COLO668 (cell line): Measurements from ENCODE around the gene AQP9.
A peak's percentile ranks its signal among the peaks of the same experiment; 100 is the strongest.

Experiments used
- DNase-seq: peaks from one replicate; lab custom pipeline; 2025; ENCODE audit not compliant: unreplicated experiment; lab: John Stamatoyannopoulos, UW

Gene AQP9

DNA sequence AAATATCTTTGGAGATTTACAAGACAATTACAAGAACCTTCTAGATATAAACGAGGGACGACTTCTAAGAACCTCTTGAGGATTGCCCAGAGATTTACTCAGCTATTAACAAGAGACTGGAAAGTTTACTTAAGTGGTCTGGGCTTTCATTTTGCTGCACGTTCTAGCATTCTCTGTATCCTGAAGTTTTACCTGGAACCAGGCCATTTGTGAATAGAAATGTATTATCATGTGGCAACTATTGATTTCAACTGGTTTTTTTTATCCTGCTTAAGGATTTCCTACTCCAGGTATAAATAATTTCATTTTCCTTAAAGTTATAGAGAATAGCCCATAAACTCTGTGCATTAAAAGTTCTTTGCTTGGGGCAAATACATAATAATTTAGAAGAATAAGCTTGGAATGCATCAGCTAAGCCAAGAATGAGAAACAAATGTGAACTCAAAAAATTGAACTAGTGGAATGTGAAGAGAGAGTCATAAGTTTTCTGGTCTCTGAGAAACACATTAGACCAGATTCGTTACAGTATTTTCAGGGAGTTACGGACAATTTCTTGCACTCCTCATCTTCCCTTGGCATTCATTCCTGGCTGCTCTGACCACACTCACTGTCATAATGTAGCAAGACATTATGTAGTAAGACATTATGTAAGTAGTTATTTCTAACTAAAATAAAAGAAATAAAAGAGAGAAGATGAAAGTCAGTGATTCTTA is 1.3 kb downstream of the AQP9 start:
- no peak for DNase-seq

DNA sequence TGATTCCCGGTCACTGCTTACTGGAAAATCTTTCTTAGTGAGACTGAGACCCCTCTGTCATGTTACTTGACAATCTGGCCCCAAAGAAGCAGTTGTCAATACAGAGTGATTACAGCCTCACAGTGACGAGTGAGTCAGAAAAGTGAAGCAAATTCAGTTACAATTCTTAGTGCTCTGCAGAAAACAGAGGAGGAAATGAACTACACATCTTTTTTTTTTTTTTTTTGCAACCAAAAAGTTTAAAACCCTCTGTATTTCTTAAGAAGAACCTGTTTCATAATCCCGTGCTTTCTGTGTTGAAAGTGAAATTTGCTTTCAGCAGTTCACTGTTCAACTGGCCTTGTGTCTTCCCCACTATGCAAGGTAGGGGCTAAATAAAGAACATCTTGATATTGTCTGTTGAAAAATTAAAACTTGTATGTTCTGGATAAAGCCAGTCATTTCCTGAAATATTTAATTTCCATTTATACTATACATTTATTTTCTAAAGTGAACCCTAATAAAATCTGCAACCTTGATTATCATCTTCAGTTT is 1.9 kb downstream of the AQP9 start:
- DNase-seq, result no peak

DNA sequence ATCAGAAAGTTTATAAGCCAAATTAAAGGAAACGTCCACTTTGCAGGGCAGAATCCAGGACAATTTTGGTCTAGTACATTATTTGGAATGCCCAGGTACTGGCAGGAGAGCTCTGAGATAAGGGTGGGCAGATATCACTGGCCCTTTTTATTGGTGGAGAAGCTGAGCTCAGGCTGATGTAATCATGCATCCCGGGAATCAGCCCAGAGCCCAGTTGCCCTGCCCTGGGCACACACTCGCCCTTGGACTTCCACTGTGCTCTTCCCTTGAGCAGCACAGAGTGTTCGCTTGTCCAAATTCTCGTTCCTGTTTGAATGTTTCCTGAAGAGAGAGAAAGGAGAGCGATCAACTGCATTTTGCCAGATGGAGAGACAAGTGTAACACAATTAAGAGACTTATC is 3.7 kb downstream of the AQP9 start:
- DNase-seq, result no peak

DNA sequence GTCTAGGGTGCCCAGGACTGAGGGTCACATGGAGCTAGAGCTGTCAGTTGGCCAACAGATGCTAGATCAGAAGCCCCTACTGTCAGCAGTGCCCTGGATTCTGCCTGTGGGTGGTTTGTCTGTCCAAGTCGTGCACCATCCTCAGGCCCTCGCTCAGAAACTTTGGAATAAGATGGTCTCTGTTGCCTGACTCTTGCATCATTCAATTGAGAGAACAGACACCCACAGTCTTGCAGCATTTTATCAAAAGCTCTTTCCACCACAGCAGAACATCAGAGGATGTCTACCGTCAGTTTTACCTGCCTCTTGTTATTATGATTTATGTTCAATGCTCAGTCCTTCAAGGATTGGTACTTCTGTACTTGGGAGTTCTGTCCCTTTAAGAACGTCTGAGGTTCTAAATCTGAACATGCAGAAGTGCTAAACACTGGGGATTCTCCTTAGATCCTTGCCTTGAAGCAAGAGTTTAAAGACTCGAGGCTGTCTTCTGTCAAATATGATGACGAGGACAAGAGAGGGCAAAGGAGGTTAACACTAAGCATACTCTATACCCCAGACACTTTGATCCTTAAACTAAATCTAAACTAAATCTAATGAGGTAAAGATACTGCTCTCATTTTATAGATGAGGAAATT is 4.8 kb downstream of the AQP9 start:
- DNase-seq, result no peak

DNA sequence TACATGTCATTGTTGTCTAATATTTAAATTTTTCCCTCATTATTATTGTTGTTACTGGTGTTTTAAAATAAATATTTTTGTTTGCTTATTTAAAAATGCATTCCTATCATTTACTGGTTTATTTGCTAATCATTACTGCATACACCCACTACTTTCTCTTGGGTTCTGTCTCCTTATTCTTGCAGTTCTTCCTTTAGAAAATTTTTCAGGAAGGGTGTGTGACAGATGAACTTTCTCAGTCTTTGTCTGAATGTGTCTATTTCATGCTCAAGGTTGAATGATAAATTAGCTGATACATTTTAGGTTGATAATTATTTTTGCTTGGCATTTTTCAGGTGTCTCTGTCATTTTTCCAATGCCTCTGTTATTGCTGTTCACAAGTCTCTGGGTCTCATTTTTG is 7.4 kb downstream of the AQP9 start:
- DNase-seq, result no peak

DNA sequence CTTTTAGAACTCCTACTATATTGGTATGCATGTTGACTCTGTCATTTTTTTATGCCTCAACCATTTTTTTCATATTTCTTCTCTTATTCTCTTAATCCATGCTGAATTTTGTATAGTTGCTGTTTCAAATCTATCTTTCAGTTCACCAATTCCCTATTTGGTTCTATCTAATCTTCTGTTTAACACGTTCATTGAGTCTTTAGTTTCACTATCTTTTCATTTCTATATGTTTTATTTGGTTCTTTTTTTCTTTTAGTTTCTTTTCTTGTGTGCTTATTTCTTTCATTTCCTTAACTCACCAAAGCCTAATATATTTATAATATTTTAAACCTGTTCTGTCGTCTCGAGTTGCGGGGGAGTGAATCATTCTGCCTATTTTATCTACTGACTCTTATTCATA is 8.0 kb downstream of the AQP9 start:
- no peak for DNase-seq

DNA sequence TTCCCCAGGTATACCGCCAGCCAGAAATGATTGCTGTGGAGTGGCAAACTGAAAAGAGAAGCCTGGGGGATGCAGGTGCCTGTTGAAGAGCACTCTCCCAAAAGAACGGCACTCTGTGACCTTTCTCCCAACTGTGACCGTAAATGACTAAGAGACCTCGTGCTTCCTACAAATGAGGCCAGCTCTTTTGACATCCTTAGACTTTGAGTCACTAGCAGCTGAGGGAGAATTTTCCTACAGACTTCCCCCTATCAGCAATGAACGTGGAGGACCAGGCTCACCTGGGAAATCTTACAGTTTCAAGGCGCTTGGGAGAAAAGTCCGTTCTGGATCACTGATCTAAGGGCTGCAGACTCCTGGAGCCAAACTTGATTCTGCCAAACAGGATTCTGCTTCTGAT is 8.6 kb downstream of the AQP9 start:
- DNase-seq, result peak; percentile 36

DNA sequence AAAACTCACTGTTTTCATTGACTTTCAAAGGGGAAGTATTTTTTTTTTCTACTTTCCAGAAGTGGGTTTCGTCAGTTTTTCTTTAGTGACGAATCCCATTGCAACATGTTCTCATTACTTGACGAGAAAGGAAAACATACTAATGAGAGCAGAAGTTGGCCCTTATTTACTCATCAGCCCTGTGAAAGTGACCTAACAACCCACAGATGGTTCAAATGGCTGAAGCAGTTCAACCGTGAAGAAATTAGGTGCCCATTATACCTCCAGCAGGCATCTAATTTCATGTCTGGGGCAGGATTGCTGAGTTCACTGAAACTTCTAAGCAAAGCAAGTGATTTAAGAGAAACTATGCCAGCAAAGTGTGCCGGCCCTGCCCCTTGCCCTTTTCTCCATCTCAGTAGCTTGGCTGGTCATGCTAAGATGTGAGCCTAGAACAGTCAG is 9.0 kb downstream of the AQP9 start:
- DNase-seq, result peak; percentile 39

DNA sequence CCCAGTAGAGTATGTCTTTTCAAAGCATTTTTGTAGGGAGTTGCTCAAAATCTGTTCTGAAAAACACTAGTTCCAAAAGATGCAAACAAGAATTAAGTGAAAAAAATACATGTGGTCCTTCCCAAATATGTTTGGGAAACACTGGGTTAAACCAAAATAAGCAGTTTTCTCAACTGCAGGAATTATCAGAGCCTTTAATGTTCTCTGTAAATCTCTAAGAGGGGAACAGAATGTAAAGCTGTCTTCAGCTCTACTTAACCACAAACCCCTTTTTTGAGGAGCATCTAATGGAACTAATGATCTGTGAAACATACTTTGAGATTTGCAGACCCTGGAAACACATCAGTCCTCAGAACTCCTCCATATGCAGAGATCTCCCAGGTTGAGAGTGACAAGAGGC is 9.9 kb downstream of the AQP9 start:
- DNase-seq, result no peak

DNA sequence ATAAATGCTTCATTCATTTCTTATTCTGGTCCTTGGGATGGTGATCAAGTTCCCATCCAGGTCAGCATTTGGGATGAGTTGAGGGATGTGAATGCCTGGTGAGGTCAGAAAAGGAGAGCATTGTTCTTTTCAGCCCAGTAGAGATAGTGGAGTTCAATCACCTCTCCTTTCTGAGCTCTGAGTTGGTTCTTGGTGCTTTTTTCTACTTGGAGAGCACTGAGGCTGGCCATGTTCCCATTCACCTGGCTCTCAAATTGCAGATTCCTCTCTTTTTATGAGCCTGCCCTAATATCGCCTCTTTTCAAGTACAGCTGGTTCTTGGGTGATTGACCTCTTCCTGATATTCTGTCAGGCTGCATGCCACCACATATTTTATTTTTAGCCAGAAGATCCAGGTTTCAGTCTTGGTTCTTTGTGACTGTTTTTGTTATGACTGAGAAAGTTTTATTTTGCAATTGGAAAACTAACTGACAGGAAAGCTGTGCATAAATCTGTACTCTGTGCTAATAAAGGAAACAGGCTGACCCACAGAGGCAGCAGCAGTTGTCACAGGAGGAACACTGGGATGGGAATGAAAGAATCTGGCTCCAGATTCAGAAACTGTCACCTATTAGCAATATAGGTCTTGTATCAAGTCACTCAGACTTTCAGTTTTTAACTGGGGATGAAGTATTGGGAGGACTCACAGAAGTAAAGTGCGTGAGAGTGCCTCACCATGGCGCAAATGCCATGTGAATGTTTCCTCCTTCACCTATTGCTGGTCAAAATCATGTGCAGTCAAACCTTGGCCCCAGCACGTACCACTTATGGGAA is 10.7 kb downstream of the AQP9 start:
- DNase-seq, result no peak

DNA sequence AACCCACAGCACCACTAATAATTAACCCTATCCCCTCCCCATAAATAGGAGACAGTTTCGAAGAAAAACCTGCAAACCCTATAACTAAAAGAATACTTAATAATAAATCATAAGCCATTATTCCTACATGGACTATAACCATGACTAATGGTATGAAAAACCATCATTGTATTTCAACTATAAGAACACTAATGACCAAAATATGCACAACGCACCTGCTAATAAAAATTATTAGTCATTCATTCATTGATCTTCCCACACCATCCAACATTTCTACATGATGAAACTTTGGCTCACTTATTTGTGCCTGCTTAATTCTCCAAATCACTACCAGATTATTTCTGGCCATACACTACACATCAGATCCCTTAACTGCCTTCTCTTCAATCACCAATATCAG is 16.6 kb downstream of the AQP9 start:
- DNase-seq, result no peak

DNA sequence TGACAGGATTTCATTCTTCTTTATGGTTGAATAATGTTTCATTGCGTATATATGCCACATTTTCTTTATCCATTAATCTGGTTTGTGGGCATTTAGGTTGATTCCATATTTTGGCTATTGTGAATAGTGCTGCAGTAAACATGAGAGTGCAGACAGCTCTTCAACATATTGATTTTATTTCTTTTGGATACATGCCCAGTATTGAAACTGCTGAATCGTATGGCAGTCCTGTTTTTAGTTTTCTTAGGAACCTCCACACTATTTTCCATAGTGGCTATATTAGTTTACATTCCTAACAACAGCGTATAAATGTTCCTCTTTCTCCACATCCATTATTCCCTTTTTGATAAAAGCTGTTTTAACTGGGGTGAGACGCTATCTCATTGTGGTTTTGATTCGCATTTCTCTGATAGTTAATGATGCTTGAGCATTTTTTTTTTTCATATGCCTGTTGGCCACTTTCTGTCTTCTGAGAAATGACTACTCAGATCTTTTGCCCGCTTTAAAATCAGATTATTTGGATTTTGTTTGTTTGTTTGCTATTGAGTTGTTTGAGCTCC is 21.7 kb downstream of the AQP9 start:
- no peak for DNase-seq

DNA sequence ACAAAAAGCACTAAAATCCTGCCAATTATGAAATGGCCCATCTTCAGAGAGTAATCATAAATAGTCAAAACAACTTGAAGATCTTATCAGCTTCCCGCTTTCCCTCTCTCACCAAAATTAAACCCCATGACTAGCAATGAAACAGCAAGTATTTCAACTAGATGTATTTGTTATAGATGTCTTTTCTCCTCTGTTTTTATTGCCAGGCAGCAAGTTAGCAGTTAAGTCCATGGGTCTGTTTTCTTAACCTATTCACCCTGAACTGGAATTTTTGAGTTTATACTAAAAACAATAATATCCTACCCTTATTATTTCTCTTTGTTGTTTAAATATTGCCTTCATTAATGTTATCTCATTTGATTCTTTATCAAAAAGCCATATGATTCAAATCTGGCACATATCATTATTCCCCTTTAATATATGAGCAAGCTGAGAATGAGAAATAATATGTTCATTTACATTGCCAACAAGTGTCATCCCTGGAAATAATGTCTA is 23.3 kb downstream of the AQP9 start:
- no peak for DNase-seq

DNA sequence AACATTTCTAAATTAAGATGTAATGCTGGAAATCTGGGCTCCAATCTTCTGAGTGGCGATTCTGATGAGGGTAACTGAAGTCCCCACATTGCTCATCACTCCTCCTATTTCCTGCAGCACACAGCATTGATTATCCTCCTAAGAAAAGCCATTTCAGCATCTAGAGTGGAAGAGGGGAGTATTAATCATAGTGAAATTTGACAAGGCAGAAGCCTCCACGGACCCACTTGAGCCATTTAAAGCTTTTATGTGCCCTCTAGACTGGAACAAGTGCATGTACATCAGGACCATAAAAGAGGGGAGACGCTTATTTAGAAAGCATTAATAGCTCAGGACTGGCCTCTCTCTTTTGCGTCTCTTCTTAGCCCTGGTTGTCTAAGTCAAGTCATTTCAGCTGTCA is 25.8 kb downstream of the AQP9 start:
- DNase-seq, result no peak

DNA sequence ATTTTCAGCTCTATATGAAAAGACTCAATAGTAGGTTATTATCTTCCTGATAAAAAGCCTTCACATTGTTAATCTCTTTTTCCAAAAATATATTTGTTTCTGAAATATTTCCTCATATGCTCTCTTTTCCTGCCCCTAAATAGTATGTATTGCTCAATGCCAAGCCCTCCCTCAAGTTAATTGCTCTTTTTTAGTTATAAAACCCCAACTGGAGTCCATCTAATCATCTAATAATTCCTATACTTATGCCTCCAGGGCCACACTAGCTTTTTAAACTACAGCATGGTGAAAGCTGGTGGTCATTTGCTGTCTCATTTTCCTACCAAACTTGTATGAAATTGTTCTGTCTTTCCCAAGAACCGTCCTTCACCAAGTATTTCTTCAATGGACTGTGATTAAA is 26.7 kb downstream of the AQP9 start:
- DNase-seq, result no peak

DNA sequence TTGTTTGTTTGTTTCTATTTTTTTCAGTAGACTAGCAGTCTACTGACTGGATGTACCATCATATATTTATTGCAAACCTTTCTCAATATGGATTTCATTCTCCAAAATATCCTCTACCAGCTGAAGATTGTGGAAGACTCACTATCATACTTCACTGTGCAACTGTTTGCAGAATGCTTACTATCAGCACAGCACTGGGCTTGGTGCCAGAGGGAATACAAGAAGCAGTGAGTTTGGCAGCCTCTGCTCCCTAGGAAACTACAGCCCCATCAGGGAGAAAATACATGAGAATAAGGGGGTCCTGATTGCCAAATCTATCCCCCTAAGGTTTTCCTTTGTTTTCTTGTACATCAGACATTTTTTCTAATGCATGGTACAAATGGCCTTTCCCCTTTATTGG is 27.5 kb downstream of the AQP9 start:
- DNase-seq, result peak; percentile 21

DNA sequence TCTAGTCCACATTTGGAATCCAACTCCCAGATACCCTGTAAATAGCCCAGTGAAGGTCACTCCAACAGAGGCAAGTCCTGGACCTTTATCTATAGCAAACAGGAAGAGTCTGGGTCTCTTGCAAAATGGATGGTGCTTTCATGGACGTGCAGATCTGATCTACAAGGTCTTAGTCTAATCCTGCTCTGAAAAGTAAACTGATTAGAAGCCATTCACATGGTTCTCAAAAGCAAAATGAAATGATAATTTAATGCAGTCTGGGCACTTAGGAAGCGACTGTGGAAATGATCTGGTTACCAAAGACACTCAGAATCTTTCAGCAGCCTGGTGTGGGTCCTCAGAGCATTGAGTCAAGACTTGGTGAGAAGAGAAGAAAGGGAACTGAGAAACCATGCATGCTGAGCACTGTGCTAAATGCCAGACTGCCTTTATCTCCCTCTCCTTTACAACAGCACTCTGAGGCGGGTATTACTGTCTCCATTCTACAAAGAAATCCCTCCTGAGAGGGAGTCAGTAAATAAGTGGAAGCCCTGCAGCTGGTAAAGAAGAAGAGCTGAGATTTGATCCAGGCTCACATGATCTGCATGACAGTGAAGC is 29.0 kb downstream of the AQP9 start:
- DNase-seq, result no peak

DNA sequence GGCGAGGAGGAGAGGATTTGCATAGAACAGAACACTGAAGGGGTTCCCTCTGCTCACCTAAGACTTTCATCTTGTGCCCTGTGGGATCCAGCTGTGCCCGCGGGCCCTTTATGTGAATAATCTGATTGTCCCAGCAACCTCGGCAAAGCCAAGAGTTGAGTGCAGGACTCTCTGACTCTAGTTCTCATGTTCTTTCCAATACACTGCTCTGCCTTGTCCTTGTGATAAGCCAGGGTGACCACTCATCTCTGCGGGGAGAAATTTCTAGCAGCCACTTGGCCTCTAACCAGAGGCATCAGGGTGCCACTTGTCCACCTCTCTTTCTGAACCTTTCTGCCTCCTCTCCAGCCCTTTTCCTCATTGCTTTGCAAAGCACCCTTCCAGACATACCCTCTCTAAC is 31.8 kb downstream of the AQP9 start:
- DNase-seq, result no peak

DNA sequence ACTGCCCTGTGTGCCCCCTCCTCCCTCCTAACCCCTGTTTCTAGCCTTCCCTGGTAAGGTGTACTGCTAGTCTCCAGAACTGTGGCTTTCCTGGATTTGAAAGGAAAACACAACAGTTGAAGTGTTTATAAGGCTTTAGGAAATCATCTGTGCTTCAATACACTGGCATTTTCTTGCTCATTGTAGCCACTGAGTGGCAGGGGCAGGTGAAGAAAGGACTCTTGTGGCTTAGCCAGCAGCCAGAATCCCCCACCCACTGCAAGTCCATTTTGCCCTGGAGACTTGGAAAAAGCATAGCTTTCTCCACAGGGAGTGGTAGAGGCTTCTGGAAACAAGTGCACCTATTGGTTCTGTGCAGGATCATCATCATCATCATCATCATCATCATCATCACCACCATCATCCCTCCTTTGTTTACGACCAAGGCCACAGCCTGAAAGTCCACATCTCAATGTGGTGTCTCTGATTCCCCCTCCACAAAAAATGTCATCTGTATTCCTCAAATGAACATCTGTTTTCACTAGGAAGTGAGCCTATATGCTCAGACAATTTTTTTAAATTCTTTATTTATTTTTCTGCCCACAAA is 33.4 kb downstream of the AQP9 start:
- no peak for DNase-seq

DNA sequence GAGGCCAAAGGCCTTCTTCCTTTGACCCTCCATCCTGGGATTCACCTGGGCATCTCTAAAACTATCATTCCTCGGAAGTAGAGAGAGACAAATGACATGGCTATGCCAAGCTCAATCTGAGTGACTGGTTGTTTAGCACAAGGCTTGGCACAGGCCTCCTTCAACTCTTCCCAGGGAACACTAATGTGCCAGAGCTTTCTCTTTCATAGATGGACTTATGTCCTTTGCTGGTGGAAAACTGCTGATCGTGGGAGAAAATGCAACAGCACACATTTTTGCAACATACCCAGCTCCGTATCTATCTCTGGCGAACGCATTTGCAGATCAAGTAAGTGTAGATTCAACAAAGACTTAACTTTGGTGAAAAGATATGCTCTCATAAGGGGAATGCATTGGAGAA is 36.5 kb downstream of the AQP9 start:
- DNase-seq, result no peak

DNA sequence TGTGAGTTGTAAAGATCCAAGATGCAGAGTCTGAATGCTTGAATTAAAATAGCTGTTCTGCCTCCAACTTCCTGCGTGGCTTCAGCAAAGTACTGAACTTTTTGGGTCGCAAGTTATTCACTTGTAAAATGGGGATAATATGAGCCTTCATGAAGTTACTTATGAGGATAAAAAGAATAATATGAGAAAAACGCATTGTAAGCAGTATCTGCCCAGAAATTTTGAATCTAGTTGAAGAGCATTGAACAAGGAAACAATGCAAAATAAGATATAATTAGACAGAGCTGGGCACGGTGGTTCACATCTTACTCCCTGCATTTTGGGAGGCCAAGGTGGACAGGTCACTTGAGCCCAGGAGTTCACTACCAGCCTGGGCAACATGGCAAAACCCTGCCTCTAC is 37.8 kb downstream of the AQP9 start:
- no peak for DNase-seq
